Measurements from ENCODE around the gene HIBCH. TPM values are rescaled to one million over a fixed set of nuclear protein-coding genes. Genes with fewer than 3 reads are reported as not detected.

The HIBCH gene
- total and polyA plus RNA-seq, 2 of the 13 experiments (the other 11 are each of a cell fraction or from before 2014, with no cell fraction given): 18.8 to 49.5 TPM

- TF ChIP-seq BATF2 (CRISPR knock-in tag; IDR thresholded peaks at IDR 0.05) (peak; percentile 29; the same call in 1 of the 2 replicates), ZBTB38 (CRISPR knock-in tag; IDR thresholded peaks at IDR 0.05) (peak; percentile 67; the same call in 1 of the 2 replicates), HMG20B (CRISPR knock-in tag; conservative IDR thresholded peaks at IDR 0.05) (0 out of 2 replicates have a peak, but pooled peaks have one; percentile 19), NFIB (CRISPR knock-in tag; IDR thresholded peaks at IDR 0.05; ENCODE audit: borderline replicate concordance) (no peak), ZNF367 (CRISPR knock-in tag; IDR thresholded peaks at IDR 0.05; ENCODE audit: borderline replicate concordance) (no peak), SALL1 (CRISPR knock-in tag; IDR thresholded peaks at IDR 0.05) (peak; percentile 88; the same call in 1 of the 2 replicates), MEIS2 (CRISPR knock-in tag; IDR thresholded peaks at IDR 0.05) (peak; percentile 73; the same call in 1 of the 2 replicates), ZNF224 (CRISPR knock-in tag; IDR thresholded peaks at IDR 0.05) (peak; percentile 95; the same call in 1 of the 2 replicates), RXRB (CRISPR knock-in tag; IDR thresholded peaks at IDR 0.05; ENCODE audit: borderline replicate concordance) (peak; percentile 78), IRF1 (CRISPR knock-in tag; IDR thresholded peaks at IDR 0.05; ENCODE audit: low read depth) (no peak), RXRA (CRISPR knock-in tag; IDR thresholded peaks at IDR 0.05) (peak; percentile 92; the same call in 1 of the 2 replicates), ZNF616 (CRISPR knock-in tag; IDR thresholded peaks at IDR 0.05; ENCODE audit: low read depth) (no peak), CEBPZ (IDR thresholded peaks at IDR 0.05; ENCODE audit: low read length) (no peak), ZNF282 (IDR thresholded peaks at IDR 0.05; ENCODE audit: partially characterized antibody) (no peak), HNF4G (IDR thresholded peaks at IDR 0.05; ENCODE audit: borderline replicate concordance, low read depth, low read length) (peak; percentile 62), HNF4G (CRISPR knock-in tag; IDR thresholded peaks at IDR 0.05; ENCODE audit: borderline replicate concordance, low read depth) (peak; percentile 85; the same call in 1 of the 2 replicates), PAF1 (CRISPR knock-in tag; IDR thresholded peaks at IDR 0.05) (no peak), ZNF253 (CRISPR knock-in tag; IDR thresholded peaks at IDR 0.05; ENCODE audit: borderline replicate concordance) (0 out of 2 replicates have a peak, but pooled peaks have one; percentile 65), JUN (CRISPR knock-in tag; IDR thresholded peaks at IDR 0.05) (no peak), ZNF207 (IDR thresholded peaks at IDR 0.05; ENCODE audit: borderline replicate concordance) (no peak), E2F5 (CRISPR knock-in tag; conservative IDR thresholded peaks at IDR 0.05) (no peak; the same call in 1 of the 2 replicates), SP2 (CRISPR knock-in tag; IDR thresholded peaks at IDR 0.05) (peak; percentile 38; the same call in 1 of the 2 replicates), SIX4 (CRISPR knock-in tag; IDR thresholded peaks at IDR 0.05) (no peak), ZNF451 (CRISPR knock-in tag; IDR thresholded peaks at IDR 0.05) (peak; percentile 77), ZNF598 (CRISPR knock-in tag; IDR thresholded peaks at IDR 0.05; ENCODE audit: borderline replicate concordance) (peak; percentile 89; the same call in 1 of the 2 replicates)
Measured at GRCh38 chr2:190180313-190181122, 139.1 kb downstream of the HIBCH start (continued).
